D341Med (cell line): ENCODE measurements around the gene SYNGR1.
A peak's percentile ranks its signal among the peaks of the same experiment; 100 is the strongest.

Experiments used
- DNase-seq: peaks from one replicate; pipeline ENCODE4 v3.0.0; 2012; ENCODE audit warnings: low spot score

Gene SYNGR1

GRCh38 chr22:39369186-39369585, 19.4 kb downstream of the SYNGR1 start:
- DNase-seq: no peak

GRCh38 chr22:39369586-39369985, 19.8 kb downstream of the SYNGR1 start:
- DNase-seq: no peak

GRCh38 chr22:39371732-39372131, 21.9 kb downstream of the SYNGR1 start:
- no peak for DNase-seq

GRCh38 chr22:39374191-39374590, 24.4 kb downstream of the SYNGR1 start:
- no peak for DNase-seq

GRCh38 chr22:39374801-39375200, 25.0 kb downstream of the SYNGR1 start:
- no peak for DNase-seq

GRCh38 chr22:39375646-39376045, 25.9 kb downstream of the SYNGR1 start:
- no peak for DNase-seq

GRCh38 chr22:39379756-39380730, 30.3 kb downstream of the SYNGR1 start:
- no peak for DNase-seq

- DNase-seq: no peak
These were observed 31.4 kb downstream of the SYNGR1 start for GRCh38 chr22:39381009-39381755.

- DNase-seq: no peak
These were observed 32.1 kb downstream of the SYNGR1 start for GRCh38 chr22:39381930-39382329.

GRCh38 chr22:39382410-39382809, 32.6 kb downstream of the SYNGR1 start:
- no peak for DNase-seq

GRCh38 chr22:39383841-39384625, 34.2 kb downstream of the SYNGR1 start:
- peak; percentile 36 for DNase-seq

- DNase-seq: peak; percentile 78
These were observed 35.1 kb downstream of the SYNGR1 start for GRCh38 chr22:39384750-39385480.

GRCh38 chr22:39388261-39389011, 38.6 kb downstream of the SYNGR1 start:
- DNase-seq: peak; percentile 62

GRCh38 chr22:39389420-39389819, 39.6 kb downstream of the SYNGR1 start:
- no peak for DNase-seq

- DNase-seq: no peak
These were observed 42.7 kb downstream of the SYNGR1 start for GRCh38 chr22:39392341-39392948.

- no peak for DNase-seq
These were observed 46.4 kb downstream of the SYNGR1 start for GRCh38 chr22:39395936-39396796.

- no peak for DNase-seq
These were observed 47.0 kb downstream of the SYNGR1 start for GRCh38 chr22:39396797-39397195.

- DNase-seq: no peak
These were observed 51.5 kb downstream of the SYNGR1 start for GRCh38 chr22:39401301-39401631.

GRCh38 chr22:39405346-39406085, 55.7 kb downstream of the SYNGR1 start:
- DNase-seq: no peak
